B cell (primary cell): ENCODE results near the gene ZNF483. TPM values are rescaled to one million over a fixed set of nuclear protein-coding genes. Genes with fewer than 3 reads are reported as not detected.
"Not testable (repeated sequence)": the region's sequence is repeated elsewhere in the genome, so short reads cannot be mapped to it uniquely, and the experiment has no call there.

Experiments
- ATAC-seq: fragments of 200-7000 bp; cut with Tn5 transposase; one replicate; pipeline ENCODE4 v1.10.0; 2021; ENCODE audit warnings: low read depth, mild to moderate bottlenecking, moderate number of reproducible peaks, moderate library complexity
- CTCF ChIA-PET: fragments of 350-600 bp; sonication (Branson Sonifier 250); formaldehyde crosslinking; loops from one replicate; lab custom pipeline; 2021; ENCODE audit warnings: antibody characterized with exemption, inconsistent platforms; lab: Charles Lee
- POLR2A ChIA-PET: fragments of 350-600 bp; sonication (Branson Sonifier 250); formaldehyde crosslinking; loops from one replicate; lab custom pipeline; 2021; ENCODE audit warnings: antibody characterized with exemption; lab: Charles Lee
- DNase-seq: peaks from one replicate; pipeline ENCODE4 v3.0.0; 2013
- H2AFZ ChIP-seq: 2 replicates; pipeline ENCODE4 v1.6.1; 2012; ENCODE audit warnings: mild to moderate bottlenecking, low read depth, low read length; ENCODE audit not compliant: insufficient read depth, poor library complexity, severe bottlenecking
- H3K27ac ChIP-seq, 2 donors: 1 replicate in 1 of 2; 2 replicates in 1 of 2; pipeline ENCODE4 v1.5.1; 2012 to 2013; ENCODE audit warnings: low read length in 2 of 2, mild to moderate bottlenecking in 2 of 2, moderate library complexity in 1 of 2
- H3K27me3 ChIP-seq, 4 experiments: fragments of 200-600 bp in 1 of 4; sonication (generic) in 1 of 4; replicated peaks in 1 of 4; 1 replicate in 2 of 4; 2 replicates in 2 of 4; pipeline versions ENCODE4 v1.6.1 to v1.7.0; 2013 to 2016; ENCODE audit warnings: low read length in 3 of 4, mild to moderate bottlenecking in 2 of 4, mixed read lengths in 1 of 4, moderate library complexity in 1 of 4; ENCODE audit not compliant: insufficient read depth in 4 of 4, control insufficient read depth in 3 of 4; ENCODE audit errors: control extremely low read depth in 1 of 4
- H3K36me3 ChIP-seq, 2 experiments: replicated peaks in 1 of 2; 1 replicate in 1 of 2; 2 replicates in 1 of 2; pipeline versions ENCODE4 v1.6.1 to v1.7.1; 2013; ENCODE audit warnings: low read length in 1 of 2; ENCODE audit not compliant: insufficient read depth in 2 of 2, control insufficient read depth in 1 of 2; ENCODE audit errors: control extremely low read depth in 1 of 2, extremely low read depth in 1 of 2
- H3K4me1 ChIP-seq, 2 donors: fragments of 200-600 bp in 1 of 2; sonication (generic) in 1 of 2; 1 replicate in 1 of 2; 2 replicates in 1 of 2; pipeline versions ENCODE4 v1.5.1 to v1.6.1; 2013 to 2017; ENCODE audit warnings: low read length in 2 of 2; ENCODE audit not compliant: control insufficient read depth in 2 of 2, insufficient read depth in 2 of 2
- H3K4me2 ChIP-seq: replicated peaks from 2 replicates; pipeline ENCODE3; 2012; ENCODE audit warnings: mild to moderate bottlenecking, low read depth, low read length; ENCODE audit not compliant: poor library complexity, severe bottlenecking
- H3K4me3 ChIP-seq, 5 experiments: fragments of 200-600 bp in 1 of 5; sonication (generic) in 1 of 5; 1 replicate in 3 of 5; 2 replicates in 2 of 5; pipeline versions ENCODE4 v1.5.1 to v1.7.0; 2011 to 2016; ENCODE audit warnings: low read length in 4 of 5, mild to moderate bottlenecking in 4 of 5, low read depth in 2 of 5, control low read depth in 1 of 5, moderate library complexity in 1 of 5; ENCODE audit not compliant: insufficient read depth in 1 of 5; ENCODE audit errors: control extremely low read depth in 1 of 5, extremely low read depth in 1 of 5
- H3K79me2 ChIP-seq: fragments of 200-600 bp; sonication (generic); one replicate; pipeline ENCODE4 v1.6.0; 2016; ENCODE audit warnings: low read length; ENCODE audit not compliant: control insufficient read depth, insufficient read depth
- H3K9ac ChIP-seq: fragments of 200-600 bp; sonication (generic); 2 replicates; pipeline ENCODE4 v1.6.1; 2017; ENCODE audit warnings: mild to moderate bottlenecking, low read length, moderate library complexity
- H3K9me3 ChIP-seq, 3 donors: one replicate each; pipeline versions ENCODE4 v1.6.1 to v1.7.1; 2013; ENCODE audit warnings: low read length in 2 of 3; ENCODE audit not compliant: control insufficient read depth in 2 of 3, insufficient read depth in 1 of 3; ENCODE audit errors: control extremely low read depth in 1 of 3
- H4K20me1 ChIP-seq: 2 replicates; pipeline ENCODE4 v1.6.0; 2012; ENCODE audit warnings: mild to moderate bottlenecking, low read length; ENCODE audit not compliant: insufficient read depth, control insufficient read depth, poor library complexity, severe bottlenecking
- H3K27ac Mint-ChIP-seq: one replicate; pipeline ENCODE4 v1.8.0; 2021; ENCODE audit warnings: mixed read lengths
- H3K27me3 Mint-ChIP-seq: one replicate; pipeline ENCODE4 v1.8.0; 2021; ENCODE audit warnings: mixed read lengths
- H3K4me1 Mint-ChIP-seq: one replicate; pipeline ENCODE4 v1.8.0; 2021; ENCODE audit warnings: mixed read lengths
- H3K4me3 Mint-ChIP-seq: one replicate; pipeline ENCODE4 v1.8.0; 2021; ENCODE audit warnings: mixed read lengths
- H3K9me3 Mint-ChIP-seq: one replicate; pipeline ENCODE4 v1.8.0; 2022; ENCODE audit warnings: mixed read lengths; ENCODE audit not compliant: insufficient read depth
- EZH2 ChIP-seq: IDR thresholded peaks from 2 replicates; pipeline ENCODE4 v1.6.1; 2012; ENCODE audit warnings: borderline replicate concordance, low read depth, mild to moderate bottlenecking, moderate library complexity, low read length; ENCODE audit not compliant: insufficient read depth, poor library complexity, severe bottlenecking
- WGBS: methylation state at CpG from one replicate; pipeline ENCODE4 v1.1.5; 2013; ENCODE audit warnings: missing lambda C conversion rate; ENCODE audit not compliant: insufficient coverage; 5-methylcytosine and 5-hydroxymethylcytosine counted together
- intact Hi-C: fragments of 100-400 bp; cut with micrococcal nuclease; formaldehyde crosslinking; loops from one replicate; pipeline ENCODE4 v1.10.0; 2022
- polyA plus RNA-seq: library from polyadenylated mRNA; depleted of rRNA; stranded (reverse); fragments of >200 nt; gene quantifications from 2 replicates; pipeline ENCODE4 v1.2.3, GENCODE V29; 2012
- total RNA-seq, 2 donors: library from RNA; stranded (reverse); fragments of 120-200 nt in 1 of 2; gene quantifications; 1 replicate in 1 of 2; 2 replicates in 1 of 2; pipeline versions ENCODE4 v1.2.3 to v1.2.4, GENCODE V29; 2013 to 2022
- TF ChIP-seq, protein P1 (sequence below): fragments of 200-600 bp; IDR thresholded peaks from one replicate; pipeline ENCODE4 v1.8.0; 2022; ENCODE audit warnings: antibody characterized with exemption, mild to moderate bottlenecking

ZNF483 gene
- total and polyA plus RNA-seq, 2 donors (not counting 1 experiment from before 2014, with no cell fraction given): 0.43 to 3.0 TPM

DNA sequence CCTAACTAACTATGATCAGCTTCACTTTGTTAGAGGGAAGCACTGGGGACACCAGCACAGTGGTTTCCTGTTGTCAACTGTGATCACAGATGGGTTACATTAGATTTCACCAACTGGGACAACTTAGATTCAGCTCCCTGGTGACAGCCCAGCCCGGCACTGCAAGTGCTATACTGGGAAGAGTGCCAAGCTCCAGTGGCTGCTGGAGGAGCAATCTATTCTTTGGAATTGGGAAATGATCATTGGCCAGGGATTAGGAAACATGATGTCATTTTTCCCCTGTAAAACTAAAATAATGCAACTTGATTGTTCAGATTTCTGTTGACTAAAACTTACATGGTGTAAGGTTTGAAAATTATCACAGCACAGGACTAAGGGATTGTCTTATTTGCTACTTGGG lies 41.3 kb downstream of the ZNF483 start:
- Mint-ChIP-seq H3K27ac (no peak overlapping the region), H3K27me3 (peaks cover 8% of the 10 kb centered on the region), H3K9me3 (peaks cover 11% of the 10 kb centered on the region), H3K4me3 (no peak overlapping the region), H3K4me1 (no peaks in the 10 kb centered on the region)
- no peak overlapping the region for H2AFZ ChIP-seq
- no peaks in the 10 kb centered on the region for H3K27me3 ChIP-seq
- H3K79me2 ChIP-seq: no peaks in the 10 kb centered on the region
- CTCF ChIA-PET: no interaction called here
- DNase-seq: no peak
- no peaks in the 10 kb centered on the region for H3K4me1 ChIP-seq
- WGBS: 63% methylated on average over 1 of the region's 1 CpG
- H4K20me1 ChIP-seq: no peaks in the 10 kb centered on the region
- peaks cover 0 to 55% (median 16%) of the 10 kb centered on the region in 3 donors for H3K9me3 ChIP-seq
- no peaks in the 10 kb centered on the region for H3K36me3 ChIP-seq
- no peak overlapping the region for H3K27ac ChIP-seq
- no peak overlapping the region for H3K4me2 ChIP-seq
- TF ChIP-seq, protein P1, sequence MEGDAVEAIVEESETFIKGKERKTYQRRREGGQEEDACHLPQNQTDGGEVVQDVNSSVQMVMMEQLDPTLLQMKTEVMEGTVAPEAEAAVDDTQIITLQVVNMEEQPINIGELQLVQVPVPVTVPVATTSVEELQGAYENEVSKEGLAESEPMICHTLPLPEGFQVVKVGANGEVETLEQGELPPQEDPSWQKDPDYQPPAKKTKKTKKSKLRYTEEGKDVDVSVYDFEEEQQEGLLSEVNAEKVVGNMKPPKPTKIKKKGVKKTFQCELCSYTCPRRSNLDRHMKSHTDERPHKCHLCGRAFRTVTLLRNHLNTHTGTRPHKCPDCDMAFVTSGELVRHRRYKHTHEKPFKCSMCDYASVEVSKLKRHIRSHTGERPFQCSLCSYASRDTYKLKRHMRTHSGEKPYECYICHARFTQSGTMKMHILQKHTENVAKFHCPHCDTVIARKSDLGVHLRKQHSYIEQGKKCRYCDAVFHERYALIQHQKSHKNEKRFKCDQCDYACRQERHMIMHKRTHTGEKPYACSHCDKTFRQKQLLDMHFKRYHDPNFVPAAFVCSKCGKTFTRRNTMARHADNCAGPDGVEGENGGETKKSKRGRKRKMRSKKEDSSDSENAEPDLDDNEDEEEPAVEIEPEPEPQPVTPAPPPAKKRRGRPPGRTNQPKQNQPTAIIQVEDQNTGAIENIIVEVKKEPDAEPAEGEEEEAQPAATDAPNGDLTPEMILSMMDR: no peak
- no peak for TF ChIP-seq EZH2
- intact Hi-C loops: no loop called here
- ATAC-seq: no peak
- H3K9ac ChIP-seq: no peak overlapping the region
- no peak overlapping the region for H3K4me3 ChIP-seq
- POLR2A ChIA-PET: no interaction called here

DNA sequence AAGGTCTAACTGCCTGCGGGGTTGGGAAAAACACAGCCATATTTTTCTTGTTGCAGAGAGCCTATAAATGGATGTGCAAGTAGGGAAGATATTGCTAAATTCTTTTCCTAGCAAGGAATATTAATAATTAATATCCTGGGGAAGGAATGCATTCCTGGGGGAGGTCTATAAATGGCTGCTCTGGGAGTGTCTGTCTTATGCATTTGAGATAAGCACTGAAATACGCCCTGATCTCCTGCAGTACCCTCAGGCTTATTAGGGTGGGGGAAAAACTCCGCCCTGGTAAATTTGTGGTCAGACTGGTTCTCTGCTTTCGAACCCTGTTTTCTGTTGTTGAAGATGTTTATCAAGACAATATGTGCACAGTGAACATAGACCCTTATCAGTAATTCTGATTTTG lies 43.1 kb downstream of the ZNF483 start:
- H3K4me3 ChIP-seq, DNase-seq, H3K4me3 Mint-ChIP-seq, H2AFZ ChIP-seq, H3K79me2 ChIP-seq, H3K4me1 ChIP-seq, H4K20me1 ChIP-seq, ATAC-seq, CTCF ChIA-PET, H3K27me3 ChIP-seq, H3K9ac ChIP-seq, H3K36me3 ChIP-seq, H3K4me2 ChIP-seq, H3K27me3 Mint-ChIP-seq, H3K27ac ChIP-seq, POLR2A ChIA-PET, H3K27ac Mint-ChIP-seq, intact Hi-C loops, H3K4me1 Mint-ChIP-seq: not testable (repeated sequence)
- peaks cover 0 to 54% (median 16%) of the 10 kb centered on the region in 3 donors for H3K9me3 ChIP-seq
- 88% methylated on average over 4 of the region's 4 CpGs for WGBS
- peaks cover 11% of the 10 kb centered on the region for H3K9me3 Mint-ChIP-seq
